Measurements from ENCODE around the gene MOB1A.

DNA sequence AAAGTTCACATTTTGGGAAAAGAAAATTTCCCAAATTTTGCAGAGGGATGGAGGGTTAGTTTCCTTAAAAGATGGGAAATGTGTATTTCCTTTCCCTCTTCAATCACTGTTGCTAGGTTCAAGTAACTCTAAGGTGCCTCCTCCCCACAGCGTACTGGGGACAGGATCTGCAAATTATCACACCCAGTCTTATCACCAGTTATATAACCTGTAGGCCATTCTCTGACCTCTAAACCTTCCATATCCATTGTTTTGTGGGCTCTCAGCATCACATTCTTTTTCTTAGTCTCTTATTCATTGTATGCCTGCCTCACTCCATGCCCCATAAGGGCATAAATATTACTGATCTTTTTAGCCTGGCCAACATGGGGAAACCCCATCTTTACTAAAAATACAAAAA, 16.1 kb upstream of the MOB1A start:
- no peak for TF ChIP-seq CTCF (IDR thresholded peaks at IDR 0.05; ENCODE audit: insufficient read depth, low read length)
- TF ChIP-seq POLR2AphosphoS5 (IDR thresholded peaks at IDR 0.05; ENCODE audit: low read depth) = no peak
- TF ChIP-seq GABPA (IDR thresholded peaks at IDR 0.05; ENCODE audit: low read depth) = no peak
- no peak for TF ChIP-seq SPI1 (IDR thresholded peaks at IDR 0.05; ENCODE audit: borderline replicate concordance, low read depth)

Measured in HL-60 (cell line).